ENCODE measurements around the gene ARHGAP15. TPM values are rescaled to one million over a fixed set of nuclear protein-coding genes. Genes with fewer than 3 reads are reported as not detected.

The ARHGAP15 gene
- total RNA-seq, 1 donor from 2014 or later = 56.2 TPM

GRCh38 chr2:143383016-143383415, 253.8 kb downstream of the ARHGAP15 start:
- Mint-ChIP-seq H3K9me3 (no peaks in the 10 kb centered on the region), H3K36me3 (ENCODE audit: low read depth) (peaks cover 4% of the 10 kb centered on the region), H3K4me1 (no peaks in the 10 kb centered on the region), H3K4me3 (no peak overlapping the region), H3K27me3 (no peaks in the 10 kb centered on the region), H3K27ac (no peak overlapping the region)
- intact Hi-C loops (cut with micrococcal nuclease) = no loop called here
- DNase-seq = no peak

GRCh38 chr2:143384111-143384510, 254.9 kb downstream of the ARHGAP15 start:
- no peak for DNase-seq
- intact Hi-C loops (cut with micrococcal nuclease) = no loop called here

DNA sequence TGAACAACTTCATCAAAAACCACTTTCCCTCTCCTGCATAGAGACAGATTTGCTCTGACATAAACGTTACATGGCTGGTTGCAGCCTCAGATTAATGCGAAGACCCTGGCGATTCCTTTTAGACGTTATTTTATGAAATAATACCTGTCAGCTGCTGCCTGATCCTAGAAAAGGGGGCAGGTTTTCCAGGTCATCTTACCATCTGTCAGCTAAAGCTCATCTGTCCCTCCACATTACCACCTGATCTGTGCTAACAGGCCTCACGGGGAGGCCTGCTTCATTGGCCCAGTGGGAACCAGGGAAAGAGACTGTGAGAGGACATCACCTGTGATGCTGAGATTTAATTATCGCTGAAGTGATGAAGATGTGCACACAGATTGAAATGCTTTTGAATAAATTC, 261.0 kb downstream of the ARHGAP15 start:
- intact Hi-C loops (cut with micrococcal nuclease) = no loop called here
- no peaks in the 10 kb centered on the region for H3K9me3 Mint-ChIP-seq
- peaks cover 2% of the 10 kb centered on the region for H3K4me1 Mint-ChIP-seq
- no peak overlapping the region for H3K27ac Mint-ChIP-seq
- peaks cover 10% of the 10 kb centered on the region for H3K36me3 Mint-ChIP-seq (ENCODE audit: low read depth)
- no peak for DNase-seq
- no peaks in the 10 kb centered on the region for H3K27me3 Mint-ChIP-seq
- H3K4me3 Mint-ChIP-seq = no peak overlapping the region

More at GRCh38 chr2:143384111-143384510, 254.9 kb downstream of the ARHGAP15 start:
- peaks cover 5% of the 10 kb centered on the region for H3K36me3 Mint-ChIP-seq (ENCODE audit: low read depth)
- no peak overlapping the region for H3K27ac Mint-ChIP-seq
- H3K9me3 Mint-ChIP-seq = no peaks in the 10 kb centered on the region
- H3K4me1 Mint-ChIP-seq = no peaks in the 10 kb centered on the region
- H3K27me3 Mint-ChIP-seq = no peaks in the 10 kb centered on the region
- no peak overlapping the region for H3K4me3 Mint-ChIP-seq

- intact Hi-C loops (cut with micrococcal nuclease) = no loop called here
- Mint-ChIP-seq H3K27me3 (no peaks in the 10 kb centered on the region), H3K4me3 (no peak overlapping the region), H3K27ac (no peak overlapping the region), H3K9me3 (no peaks in the 10 kb centered on the region), H3K4me1 (peaks cover 5% of the 10 kb centered on the region), H3K36me3 (ENCODE audit: low read depth) (peaks cover 10% of the 10 kb centered on the region)
- no peak for DNase-seq
Measured at GRCh38 chr2:143392358-143392757, 263.1 kb downstream of the ARHGAP15 start.

DNA sequence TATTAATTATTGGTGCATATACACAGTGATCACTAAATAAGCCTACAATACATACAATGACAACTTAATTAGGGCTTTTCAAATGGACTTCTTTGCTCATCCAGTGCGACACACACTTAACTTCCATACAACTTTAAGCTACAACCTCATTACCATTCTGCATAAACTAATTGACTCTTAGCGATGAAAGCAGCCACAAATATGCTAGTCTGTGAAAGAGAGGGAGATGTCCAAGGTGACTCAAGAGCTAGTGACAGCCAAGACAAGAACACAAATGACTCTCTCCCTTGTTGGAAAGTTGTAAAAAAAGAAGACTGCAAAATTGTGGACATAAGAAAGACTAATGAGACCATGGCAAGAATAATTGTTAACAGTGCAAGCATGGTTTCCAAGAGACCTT, 264.8 kb downstream of the ARHGAP15 start:
- no peaks in the 10 kb centered on the region for H3K27me3 Mint-ChIP-seq
- H3K4me1 Mint-ChIP-seq = peaks cover 8% of the 10 kb centered on the region
- H3K36me3 Mint-ChIP-seq (ENCODE audit: low read depth) = peaks cover 10% of the 10 kb centered on the region
- intact Hi-C loops (cut with micrococcal nuclease) = no loop called here
- H3K27ac Mint-ChIP-seq = no peak overlapping the region
- DNase-seq = no peak
- no peaks in the 10 kb centered on the region for H3K9me3 Mint-ChIP-seq
- no peak overlapping the region for H3K4me3 Mint-ChIP-seq

DNA sequence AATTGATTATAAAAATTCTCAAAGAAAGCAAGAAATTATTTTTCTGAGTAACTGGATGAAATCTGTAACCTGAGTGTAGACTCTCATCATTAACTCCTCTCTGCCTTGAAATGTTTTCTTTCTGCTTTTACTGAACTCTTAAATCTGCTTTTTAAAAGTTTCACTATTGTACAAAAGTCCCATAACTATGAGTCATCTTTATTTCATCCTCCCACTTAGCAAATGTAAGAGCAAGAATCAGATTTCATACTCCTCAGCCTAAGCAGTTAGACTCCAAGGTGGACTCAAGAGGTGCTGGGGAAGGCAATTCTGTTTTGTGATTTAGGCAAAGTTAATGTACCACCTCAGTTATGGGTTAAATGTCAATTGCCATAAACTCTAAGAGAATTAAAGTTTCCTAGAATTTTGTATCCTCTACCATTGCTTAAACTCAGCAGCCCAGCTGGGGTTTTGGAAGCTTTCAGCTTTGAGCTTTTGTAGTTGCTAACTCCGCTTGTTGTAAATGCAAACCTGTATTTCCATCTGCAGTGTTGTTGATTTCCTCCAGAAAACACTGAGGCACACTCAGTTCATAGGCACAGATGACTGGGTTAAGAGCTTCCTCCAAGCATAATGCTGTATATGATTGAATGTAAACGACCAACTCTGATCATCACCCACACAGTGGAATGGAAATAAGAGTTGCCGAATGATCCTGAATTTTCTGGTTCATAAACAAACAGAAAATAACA, 268.8 kb downstream of the ARHGAP15 start:
- no peak overlapping the region for H3K27ac Mint-ChIP-seq
- no peaks in the 10 kb centered on the region for H3K9me3 Mint-ChIP-seq
- intact Hi-C loops (cut with micrococcal nuclease) = no loop called here
- DNase-seq = no peak
- peaks cover 5% of the 10 kb centered on the region for H3K36me3 Mint-ChIP-seq (ENCODE audit: low read depth)
- H3K27me3 Mint-ChIP-seq = no peaks in the 10 kb centered on the region
- H3K4me1 Mint-ChIP-seq = peaks cover 6% of the 10 kb centered on the region
- no peak overlapping the region for H3K4me3 Mint-ChIP-seq

DNA sequence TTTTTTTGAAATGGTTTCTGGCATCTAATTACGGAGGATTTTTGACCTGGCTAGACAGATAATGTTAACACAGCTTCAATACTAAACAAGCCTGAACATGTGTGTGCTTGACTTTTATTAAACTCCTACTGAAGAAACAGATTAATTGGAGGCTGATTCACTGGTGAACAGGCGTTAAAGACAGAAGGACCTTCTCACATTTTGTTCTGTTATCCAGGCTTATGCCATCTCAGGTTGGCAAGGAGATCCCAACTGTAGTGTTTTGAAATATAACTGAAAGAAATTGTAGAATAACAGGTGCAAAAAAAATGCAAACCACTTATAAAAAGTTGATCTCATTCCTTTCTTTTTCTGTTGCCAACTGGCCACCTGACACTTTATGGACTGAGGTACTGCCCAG, 269.6 kb downstream of the ARHGAP15 start:
- H3K4me1 Mint-ChIP-seq = peaks cover 6% of the 10 kb centered on the region
- H3K9me3 Mint-ChIP-seq = no peaks in the 10 kb centered on the region
- no peak for DNase-seq
- H3K27ac Mint-ChIP-seq = no peak overlapping the region
- H3K4me3 Mint-ChIP-seq = no peak overlapping the region
- no peaks in the 10 kb centered on the region for H3K27me3 Mint-ChIP-seq
- intact Hi-C loops (cut with micrococcal nuclease) = no loop called here
- peaks cover 5% of the 10 kb centered on the region for H3K36me3 Mint-ChIP-seq (ENCODE audit: low read depth)

GRCh38 chr2:143399631-143400069, 270.4 kb downstream of the ARHGAP15 start:
- peaks cover 6% of the 10 kb centered on the region for H3K4me1 Mint-ChIP-seq
- H3K27ac Mint-ChIP-seq = no peak overlapping the region
- intact Hi-C loops (cut with micrococcal nuclease) = no loop called here
- H3K9me3 Mint-ChIP-seq = no peaks in the 10 kb centered on the region
- H3K4me3 Mint-ChIP-seq = no peak overlapping the region
- no peak for DNase-seq
- H3K36me3 Mint-ChIP-seq (ENCODE audit: low read depth) = peaks cover 5% of the 10 kb centered on the region
- no peaks in the 10 kb centered on the region for H3K27me3 Mint-ChIP-seq

- peaks cover 5% of the 10 kb centered on the region for H3K4me1 Mint-ChIP-seq
- no peak overlapping the region for H3K4me3 Mint-ChIP-seq
- intact Hi-C loops (cut with micrococcal nuclease) = no loop called here
- H3K27me3 Mint-ChIP-seq = no peaks in the 10 kb centered on the region
- H3K9me3 Mint-ChIP-seq = no peaks in the 10 kb centered on the region
- peaks cover 5% of the 10 kb centered on the region for H3K36me3 Mint-ChIP-seq (ENCODE audit: low read depth)
- no peak overlapping the region for H3K27ac Mint-ChIP-seq
- no peak for DNase-seq
Measured at GRCh38 chr2:143401861-143402260, 272.6 kb downstream of the ARHGAP15 start.

DNA sequence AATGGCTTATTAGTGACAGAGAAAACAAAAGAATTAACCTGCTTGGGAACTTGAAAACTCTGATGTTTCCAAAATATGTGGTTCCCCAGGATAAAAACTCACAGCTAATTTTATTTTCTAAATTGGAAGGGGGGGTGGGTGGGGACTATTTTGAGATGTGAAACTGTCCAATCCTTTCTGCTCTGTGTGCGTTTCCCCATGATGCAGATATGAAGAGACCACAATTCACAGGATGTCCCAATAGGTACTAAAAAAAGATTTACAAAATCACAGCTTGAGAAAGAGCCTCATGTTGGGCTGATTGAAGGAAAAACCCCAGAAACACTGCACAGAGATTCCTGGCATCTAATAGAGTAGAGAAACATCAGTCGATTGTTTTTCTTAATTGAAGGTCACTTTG, 273.2 kb downstream of the ARHGAP15 start:
- DNase-seq = no peak
- no peaks in the 10 kb centered on the region for H3K27me3 Mint-ChIP-seq
- peaks cover 5% of the 10 kb centered on the region for H3K36me3 Mint-ChIP-seq (ENCODE audit: low read depth)
- H3K27ac Mint-ChIP-seq = no peak overlapping the region
- H3K4me1 Mint-ChIP-seq = peaks cover 3% of the 10 kb centered on the region
- intact Hi-C loops (cut with micrococcal nuclease) = no loop called here
- H3K9me3 Mint-ChIP-seq = no peaks in the 10 kb centered on the region
- H3K4me3 Mint-ChIP-seq = no peak overlapping the region

GRCh38 chr2:143410082-143410897, 281.1 kb downstream of the ARHGAP15 start:
- H3K27ac Mint-ChIP-seq = no peak overlapping the region
- peaks cover 6% of the 10 kb centered on the region for H3K36me3 Mint-ChIP-seq (ENCODE audit: low read depth)
- peaks cover 7% of the 10 kb centered on the region for H3K4me1 Mint-ChIP-seq
- H3K4me3 Mint-ChIP-seq = no peak overlapping the region
- intact Hi-C loops (cut with micrococcal nuclease) = no loop called here
- no peak for DNase-seq
- no peaks in the 10 kb centered on the region for H3K27me3 Mint-ChIP-seq
- H3K9me3 Mint-ChIP-seq = no peaks in the 10 kb centered on the region

DNA sequence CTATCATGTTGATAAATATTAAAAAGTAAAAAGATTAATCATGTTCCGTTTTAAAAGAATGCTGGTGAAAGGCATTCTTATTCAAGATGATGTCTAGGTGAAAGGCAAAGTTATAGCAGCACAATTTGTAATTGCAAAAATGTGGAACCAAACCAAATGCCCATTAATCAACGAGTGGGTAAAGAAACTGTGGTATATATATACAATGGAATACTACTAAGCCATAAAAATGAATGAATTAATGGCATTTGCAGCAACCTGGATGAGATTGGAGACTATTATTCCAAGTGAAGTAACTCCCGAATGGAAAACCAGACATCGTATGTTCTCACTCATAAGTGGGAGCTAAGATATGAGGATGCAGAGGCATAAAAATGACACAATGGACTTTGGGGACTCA, 286.4 kb downstream of the ARHGAP15 start:
- H3K27me3 Mint-ChIP-seq = no peaks in the 10 kb centered on the region

GRCh38 chr2:143417428-143417827, 288.2 kb downstream of the ARHGAP15 start:
- Mint-ChIP-seq H3K4me3 (no peak overlapping the region), H3K27me3 (no peaks in the 10 kb centered on the region), H3K36me3 (ENCODE audit: low read depth) (peaks cover 6% of the 10 kb centered on the region), H3K27ac (no peak overlapping the region), H3K4me1 (peaks cover 13% of the 10 kb centered on the region), H3K9me3 (no peaks in the 10 kb centered on the region)
- no peak for DNase-seq
- intact Hi-C loops (cut with micrococcal nuclease) = no loop called here

More for the DNA sequence above, 286.4 kb downstream of the ARHGAP15 start:
- no peaks in the 10 kb centered on the region for H3K9me3 Mint-ChIP-seq
- DNase-seq = no peak
- H3K4me3 Mint-ChIP-seq = no peak overlapping the region
- H3K4me1 Mint-ChIP-seq = peaks cover 9% of the 10 kb centered on the region
- peaks cover 8% of the 10 kb centered on the region for H3K36me3 Mint-ChIP-seq (ENCODE audit: low read depth)
- no peak overlapping the region for H3K27ac Mint-ChIP-seq
- intact Hi-C loops (cut with micrococcal nuclease) = no loop called here

- intact Hi-C loops (cut with micrococcal nuclease) = no loop called here
Measured at GRCh38 chr2:143420313-143420712, 291.1 kb downstream of the ARHGAP15 start.

More at GRCh38 chr2:143420313-143420712, 291.1 kb downstream of the ARHGAP15 start:
- no peaks in the 10 kb centered on the region for H3K9me3 Mint-ChIP-seq
- no peaks in the 10 kb centered on the region for H3K27me3 Mint-ChIP-seq
- no peak overlapping the region for H3K4me3 Mint-ChIP-seq
- DNase-seq = no peak
- peaks cover 5% of the 10 kb centered on the region for H3K36me3 Mint-ChIP-seq (ENCODE audit: low read depth)
- H3K27ac Mint-ChIP-seq = no peak overlapping the region
- H3K4me1 Mint-ChIP-seq = peaks cover 22% of the 10 kb centered on the region

Measured in activated CD4-positive, alpha-beta T cell treated with anti-CD3 and anti-CD28 coated beads, Interleukin-2, amount 10 ng/mL, durations not matched to agents 24 days and 14 days (primary cell).